Kidney (tissue), 14 donors: Measurements from ENCODE around the gene RPL22. TPM values are rescaled to one million over a fixed set of nuclear protein-coding genes. Genes with fewer than 3 reads are reported as not detected.

Source experiments
- DNase-seq, 5 donors: peaks; one replicate each; pipeline ENCODE4 v3.0.0-alpha.2; 2013 to 2020
- FAIRE-seq: peaks from 2 replicates; lab custom pipeline; 2012; peaks lifted over from hg19 to GRCh38; lab: Jason Lieb, UNC
- H3K27ac ChIP-seq, 2 donors: one replicate each; pipeline ENCODE4 v1.7.0; 2013; ENCODE audit warnings: low read depth in 2 of 2, low read length in 2 of 2, inconsistent platforms in 1 of 2
- H3K27me3 ChIP-seq: one replicate; pipeline ENCODE4 v1.7.1; 2013; ENCODE audit warnings: low read length, inconsistent platforms; ENCODE audit not compliant: control insufficient read depth, insufficient read depth
- H3K36me3 ChIP-seq, 3 donors: one replicate each; pipeline versions ENCODE4 v1.7.0 to v1.7.1; 2013; ENCODE audit warnings: low read length in 3 of 3, control low read depth in 1 of 3, inconsistent platforms in 1 of 3; ENCODE audit not compliant: insufficient read depth in 3 of 3, control insufficient read depth in 2 of 3
- H3K4me1 ChIP-seq, 3 donors: one replicate each; pipeline versions ENCODE4 v1.7.0 to v1.7.1; 2013; ENCODE audit warnings: low read length in 3 of 3, inconsistent platforms in 1 of 3, low read depth in 1 of 3; ENCODE audit not compliant: control insufficient read depth in 2 of 3, insufficient read depth in 2 of 3
- H3K4me3 ChIP-seq, 3 donors: one replicate each; pipeline versions ENCODE4 v1.7.0 to v1.8.1; 2013; ENCODE audit warnings: low read length in 3 of 3, control low read depth in 1 of 3, inconsistent platforms in 1 of 3
- H3K9ac ChIP-seq, 3 donors: one replicate each; pipeline versions ENCODE4 v1.7.0 to v1.7.1; 2013; ENCODE audit warnings: low read length in 3 of 3, control low read depth in 1 of 3, inconsistent platforms in 1 of 3
- H3K9me3 ChIP-seq, 3 donors: one replicate each; pipeline versions ENCODE4 v1.7.0 to v1.7.1; 2013; ENCODE audit warnings: low read length in 3 of 3, control low read depth in 1 of 3, inconsistent platforms in 1 of 3; ENCODE audit not compliant: control insufficient read depth in 2 of 3, insufficient read depth in 1 of 3
- intact Hi-C: fragments of 100-400 bp; cut with DNase I; formaldehyde crosslinking; loops from one replicate; pipeline ENCODE4 v1.11.1; 2022
- polyA plus RNA-seq: library from polyadenylated mRNA; stranded (reverse); fragments of 350-450 nt; fragmentation: Illumina TruSeq; extraction: RNeasy Lipid Tissue Mini Kit (QIAGEN cat#74804); gene quantifications from one replicate; pipeline ENCODE4 v1.2.3, GENCODE V29; 2014; ENCODE audit warnings: low read depth, low replicate concordance; ENCODE audit not compliant: insufficient read depth
- total RNA-seq: library from RNA; stranded (reverse); fragmentation: NEBNext Ultra II Directional; extraction: Animal tissue kit (Norgen Biotek cat#: 25700); gene quantifications from one replicate; pipeline ENCODE4 v1.2.1, GENCODE V29; 2021
- TF ChIP-seq, protein P1 (sequence below): IDR thresholded peaks from 3 replicates; pipeline ENCODE4 v1.5.1; 2012; ENCODE audit warnings: mild to moderate bottlenecking, moderate library complexity, borderline replicate concordance; ENCODE audit not compliant: insufficient read depth; ENCODE audit errors: extremely low read depth
- donor health status: control.
- donor health status: control.
- donor health status: control.
- donor health status: control.
- donor health status: control.
- donor health status: DM: yes; HTN: yes; CAD: no.
- donor health status: Normal renal cell carcinoma (clear cell type).

RPL22 gene
- total and polyA plus RNA-seq, 2 donors from 2014 or later, result 377 to 605 TPM

DNA sequence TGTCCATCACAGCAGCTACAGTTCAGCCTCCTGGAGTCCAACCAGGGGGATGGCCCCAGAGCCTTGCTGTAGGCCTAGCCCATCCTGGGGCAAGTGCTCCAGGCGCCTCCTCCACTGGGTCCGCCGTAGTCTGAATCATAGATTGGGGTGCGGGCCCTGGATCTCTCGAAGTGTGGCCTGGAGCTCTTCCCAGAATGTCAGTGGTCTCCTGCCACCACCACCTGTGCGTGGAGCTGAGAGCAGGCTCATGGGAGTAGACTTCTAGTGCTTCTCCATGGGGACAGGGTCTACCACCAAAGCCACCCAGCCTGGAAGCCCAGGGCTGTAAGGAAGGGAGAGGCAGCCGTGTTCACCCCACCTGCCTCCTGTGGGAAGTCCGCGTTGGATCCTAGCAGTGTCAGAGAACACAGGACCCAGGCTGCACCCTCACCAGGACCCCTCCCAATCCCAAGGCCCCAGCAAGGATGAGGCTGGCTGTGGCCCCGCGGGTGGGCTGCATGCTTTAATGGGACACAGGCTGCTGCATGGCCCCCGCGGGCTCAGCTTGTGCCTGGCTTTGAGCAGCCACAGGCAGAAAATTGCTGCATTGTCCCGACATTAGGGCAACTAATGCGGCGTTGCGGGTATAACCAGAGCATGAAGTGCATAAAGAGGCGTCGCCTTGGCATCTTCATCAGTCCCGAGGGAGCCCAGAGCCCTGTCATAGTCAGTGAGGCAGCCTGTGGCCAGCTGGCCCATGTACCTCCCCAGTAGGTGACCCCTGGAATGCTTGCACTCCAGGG lies 43.8 kb upstream of the RPL22 start:
- H3K9ac ChIP-seq, result no peak overlapping the region
- H3K4me1 ChIP-seq, result peaks cover 0 to 2% (median 0%) of the 10 kb centered on the region in 3 donors
- FAIRE-seq, result no peak
- H3K36me3 ChIP-seq, result no peaks in the 10 kb centered on the region
- peaks cover 41% of the 10 kb centered on the region for H3K27me3 ChIP-seq
- H3K9me3 ChIP-seq, result no peaks in the 10 kb centered on the region
- no peak overlapping the region for H3K27ac ChIP-seq
- TF ChIP-seq, protein P1, sequence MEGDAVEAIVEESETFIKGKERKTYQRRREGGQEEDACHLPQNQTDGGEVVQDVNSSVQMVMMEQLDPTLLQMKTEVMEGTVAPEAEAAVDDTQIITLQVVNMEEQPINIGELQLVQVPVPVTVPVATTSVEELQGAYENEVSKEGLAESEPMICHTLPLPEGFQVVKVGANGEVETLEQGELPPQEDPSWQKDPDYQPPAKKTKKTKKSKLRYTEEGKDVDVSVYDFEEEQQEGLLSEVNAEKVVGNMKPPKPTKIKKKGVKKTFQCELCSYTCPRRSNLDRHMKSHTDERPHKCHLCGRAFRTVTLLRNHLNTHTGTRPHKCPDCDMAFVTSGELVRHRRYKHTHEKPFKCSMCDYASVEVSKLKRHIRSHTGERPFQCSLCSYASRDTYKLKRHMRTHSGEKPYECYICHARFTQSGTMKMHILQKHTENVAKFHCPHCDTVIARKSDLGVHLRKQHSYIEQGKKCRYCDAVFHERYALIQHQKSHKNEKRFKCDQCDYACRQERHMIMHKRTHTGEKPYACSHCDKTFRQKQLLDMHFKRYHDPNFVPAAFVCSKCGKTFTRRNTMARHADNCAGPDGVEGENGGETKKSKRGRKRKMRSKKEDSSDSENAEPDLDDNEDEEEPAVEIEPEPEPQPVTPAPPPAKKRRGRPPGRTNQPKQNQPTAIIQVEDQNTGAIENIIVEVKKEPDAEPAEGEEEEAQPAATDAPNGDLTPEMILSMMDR, result no peak
- peak in 2 of 5 donors; percentile 40 to 72 for DNase-seq
- intact Hi-C loops, result loop anchor here (10.0 kb wide), 1 partner anchor 188 kb away; no protein-coding TSS in a partner anchor
- no peak overlapping the region for H3K4me3 ChIP-seq

DNA sequence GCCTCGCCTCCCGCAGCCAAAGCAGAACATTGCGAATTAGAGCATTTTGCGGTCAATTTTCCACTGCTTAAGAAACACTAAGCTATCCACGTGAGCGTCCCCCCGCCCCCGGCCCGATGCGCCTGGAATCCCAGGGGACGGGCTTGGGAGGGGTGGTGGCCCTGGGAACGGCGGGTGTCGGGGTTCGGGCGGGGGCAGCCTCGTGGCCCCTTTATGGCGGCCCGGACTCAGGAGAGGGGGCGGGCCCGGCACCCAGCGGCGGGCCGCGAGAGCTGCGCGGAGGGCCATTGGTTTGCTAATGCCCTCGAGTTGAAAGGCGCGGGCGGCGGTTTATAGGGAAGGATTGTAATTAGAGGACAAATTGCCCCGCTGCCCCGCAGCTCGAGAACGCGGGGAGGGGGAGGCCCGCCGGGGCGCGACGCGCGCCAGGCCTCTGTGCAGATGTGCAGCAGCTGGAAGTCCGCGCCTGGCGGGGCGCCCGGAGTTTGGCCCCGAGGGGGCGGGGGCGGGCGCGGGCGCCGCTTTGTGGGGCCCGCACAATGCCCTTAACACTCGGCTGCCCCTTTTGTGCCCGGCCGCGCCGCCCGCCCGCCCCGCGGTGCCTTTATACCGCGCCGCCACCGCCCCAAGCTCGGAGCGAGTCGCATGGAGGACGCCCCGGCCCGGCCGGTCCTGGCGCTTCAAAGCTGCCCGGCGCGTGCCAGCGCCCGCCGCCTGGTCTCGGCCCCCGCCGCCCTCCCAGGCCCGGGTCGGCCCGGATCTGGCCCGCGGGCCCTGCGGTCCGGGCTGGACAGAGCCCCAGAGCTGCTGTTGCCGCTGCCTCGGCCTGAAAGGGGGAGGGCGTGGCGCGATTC lies 42.7 kb upstream of the RPL22 start:
- intact Hi-C loops, result loop anchor here (10.0 kb wide), 1 partner anchor 187 kb away; no protein-coding TSS in a partner anchor
- FAIRE-seq, result no peak
- H3K4me1 ChIP-seq, result peaks cover 0 to 2% (median 0%) of the 10 kb centered on the region in 3 donors
- no peak overlapping the region for H3K4me3 ChIP-seq
- H3K27me3 ChIP-seq, result peaks cover 41% of the 10 kb centered on the region
- H3K27ac ChIP-seq, result no peak overlapping the region
- no peaks in the 10 kb centered on the region for H3K9me3 ChIP-seq
- H3K36me3 ChIP-seq, result no peaks in the 10 kb centered on the region
- DNase-seq, result peak in 3 of 5 donors; percentile 23 to 69 (median 58)
- no peak overlapping the region for H3K9ac ChIP-seq
- TF ChIP-seq, protein P1, result no peak

DNA sequence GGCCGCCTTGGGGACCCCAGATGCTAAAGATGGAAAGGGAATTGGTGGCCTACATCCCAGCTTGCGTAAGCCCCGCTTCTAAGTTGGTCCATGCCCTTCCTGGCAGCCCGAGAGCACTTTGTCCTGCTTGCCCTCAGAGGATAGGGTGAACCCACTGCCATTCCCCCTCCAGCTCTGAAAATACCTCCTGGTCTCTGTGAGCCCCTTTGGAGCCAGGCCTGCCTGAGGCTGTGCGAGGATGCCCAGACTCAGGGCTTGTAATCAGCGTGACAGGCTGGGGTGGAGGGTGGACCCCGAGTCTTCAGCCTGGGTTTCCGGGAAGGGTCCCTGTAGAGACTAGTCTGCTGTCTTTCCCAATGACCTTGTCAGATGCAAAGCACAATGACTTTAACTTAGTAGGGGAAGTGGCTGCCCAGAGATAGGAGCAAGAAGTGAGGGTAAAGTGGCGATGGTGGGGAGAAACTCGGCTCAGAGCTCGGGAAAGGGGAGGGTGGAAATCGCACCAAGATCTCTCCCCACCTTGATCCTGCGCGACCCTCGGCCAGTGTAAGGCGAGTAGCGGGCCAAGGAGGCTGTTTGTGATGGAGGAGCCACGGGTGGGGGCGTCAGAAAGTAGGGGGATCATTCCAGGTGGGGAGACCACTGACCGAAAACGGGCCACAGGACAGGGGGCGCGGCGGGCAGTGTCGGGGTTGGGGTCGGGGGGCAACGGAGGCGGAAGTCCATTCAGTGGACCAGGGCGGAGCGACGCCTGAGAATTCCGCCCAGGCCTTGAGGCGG lies 41.9 kb upstream of the RPL22 start:
- intact Hi-C loops, result loop anchor here (10.0 kb wide), 1 partner anchor 186 kb away; no protein-coding TSS in a partner anchor
- Histone ChIP-seq H3K9ac (no peak overlapping the region), H3K36me3 (no peaks in the 10 kb centered on the region), H3K27ac (no peak overlapping the region), H3K4me3 (no peak overlapping the region), H3K27me3 (peaks cover 38% of the 10 kb centered on the region), H3K9me3 (no peaks in the 10 kb centered on the region), H3K4me1 (peaks cover 0 to 3% (median 0%) of the 10 kb centered on the region in 3 donors)
- TF ChIP-seq, protein P1, result no peak
- FAIRE-seq (no peak), DNase-seq (peak in 2 of 5 donors; percentile 43 to 60)
